Heart left ventricle (tissue), 13 donors: ENCODE measurements around the gene RAMP2.

ENCODE experiments used
- POLR2A ChIP-seq, 2 donors: fragments of 450-650 bp; IDR thresholded peaks; one replicate each; pipeline ENCODE4 v1.6.1; 2017; ENCODE audit warnings: antibody characterized with exemption in 2 of 2, mild to moderate bottlenecking in 2 of 2, moderate library complexity in 2 of 2
- TF ChIP-seq, protein P1 (sequence below), 12 donors: fragments of 200-600 bp; sonication (generic) in 4 of 12; IDR thresholded peaks; one replicate each; pipeline versions ENCODE4 v1.5.0 to v1.8.0; 2018 to 2022; ENCODE audit warnings: antibody characterized with exemption in 12 of 12, mild to moderate bottlenecking in 5 of 12
- donor health status: ischemic (EF 13 %, LVEDD 7.1; RV severe dilation, severe dysfunction).
- donor health status: DM: no; HTN: yes; CAD: no.
- donor health status: DM: no; HTN: no; CAD: no.
- donor health status: ischemic (EF 25% LVEDD 6.9; RV normal size, moderate dysfunction).
- donor health status: ischemic (EF 25% LVEDD 5.7; RV mildly dilated, moderate dysfunction).
- donor health status: ischemic (EF 35%, LVEDD 5.7; RV mildly dilated, moderate dysfunction).
- donor health status: nonischemic (EF 11% LVEDD 7.7; RV severe dilation, severe dysfunction).
- donor health status: DM: yes; HTN: yes; CAD: no.
- donor health status: PGD.
- donor health status: ischemic (EF 29% LVEDD 5.4; RV normal size, mild dysfunction).
- donor health status: nonischemic (EF 23%, LVEDD 6.1; RV moderate dilation, normal function).

DNA sequence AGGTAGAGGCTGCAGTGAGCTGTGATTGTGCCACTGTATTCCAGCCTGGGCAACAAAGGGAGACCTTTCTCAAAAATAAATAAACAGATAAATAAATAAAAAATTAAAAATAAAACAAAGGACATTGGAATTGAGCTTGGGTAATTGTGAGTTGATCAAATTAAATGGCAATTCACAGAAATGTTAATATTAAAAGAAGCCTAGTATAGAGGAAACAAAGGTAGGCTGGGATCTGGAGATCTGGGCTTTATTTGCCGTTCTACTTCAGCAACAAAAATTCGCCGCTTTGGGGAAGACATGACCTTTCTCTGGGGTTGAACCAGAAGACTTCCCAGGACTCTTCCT lies 11.9 kb downstream of the RAMP2 start:
- TF ChIP-seq POLR2A (IDR thresholded peaks at IDR 0.05): no peak
- TF ChIP-seq, protein P1, sequence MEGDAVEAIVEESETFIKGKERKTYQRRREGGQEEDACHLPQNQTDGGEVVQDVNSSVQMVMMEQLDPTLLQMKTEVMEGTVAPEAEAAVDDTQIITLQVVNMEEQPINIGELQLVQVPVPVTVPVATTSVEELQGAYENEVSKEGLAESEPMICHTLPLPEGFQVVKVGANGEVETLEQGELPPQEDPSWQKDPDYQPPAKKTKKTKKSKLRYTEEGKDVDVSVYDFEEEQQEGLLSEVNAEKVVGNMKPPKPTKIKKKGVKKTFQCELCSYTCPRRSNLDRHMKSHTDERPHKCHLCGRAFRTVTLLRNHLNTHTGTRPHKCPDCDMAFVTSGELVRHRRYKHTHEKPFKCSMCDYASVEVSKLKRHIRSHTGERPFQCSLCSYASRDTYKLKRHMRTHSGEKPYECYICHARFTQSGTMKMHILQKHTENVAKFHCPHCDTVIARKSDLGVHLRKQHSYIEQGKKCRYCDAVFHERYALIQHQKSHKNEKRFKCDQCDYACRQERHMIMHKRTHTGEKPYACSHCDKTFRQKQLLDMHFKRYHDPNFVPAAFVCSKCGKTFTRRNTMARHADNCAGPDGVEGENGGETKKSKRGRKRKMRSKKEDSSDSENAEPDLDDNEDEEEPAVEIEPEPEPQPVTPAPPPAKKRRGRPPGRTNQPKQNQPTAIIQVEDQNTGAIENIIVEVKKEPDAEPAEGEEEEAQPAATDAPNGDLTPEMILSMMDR (IDR thresholded peaks at IDR 0.05): no peak
